ENCODE measurements around the gene MRGPRX3.

DNA sequence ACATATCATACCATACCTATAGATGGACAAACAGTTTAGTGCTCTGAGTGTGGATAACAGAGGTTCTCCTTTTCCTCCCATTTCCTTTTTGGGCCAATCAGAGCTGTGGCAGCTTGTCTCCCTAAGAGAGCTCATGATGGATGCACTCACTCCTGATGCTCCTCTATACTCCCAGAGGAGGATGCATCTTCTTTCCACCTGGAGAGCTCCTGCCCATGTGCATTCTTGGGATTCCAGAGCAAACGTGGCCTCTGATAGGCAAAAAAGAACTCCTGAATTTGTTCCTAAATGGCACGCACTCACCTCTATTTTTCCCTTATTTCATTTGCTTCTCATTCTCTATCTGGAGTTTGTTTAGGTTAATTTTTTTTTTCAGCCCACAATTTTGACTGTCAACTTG is 2.9 kb downstream of the MRGPRX3 start:
- TF ChIP-seq CTCF (conservative IDR thresholded peaks at IDR 0.05 in 1 of 2, IDR thresholded peaks at IDR 0.05 in 1 of 2; ENCODE audit: low read depth in 1 of 2, low read length in 2 of 2) (no peak), EZH2 (IDR thresholded peaks at IDR 0.05; ENCODE audit: low read length, missing control alignments) (no peak)

Data from fibroblast of lung (primary cell).